ENCODE measurements around the gene ZCCHC24.

Gene ZCCHC24

DNA sequence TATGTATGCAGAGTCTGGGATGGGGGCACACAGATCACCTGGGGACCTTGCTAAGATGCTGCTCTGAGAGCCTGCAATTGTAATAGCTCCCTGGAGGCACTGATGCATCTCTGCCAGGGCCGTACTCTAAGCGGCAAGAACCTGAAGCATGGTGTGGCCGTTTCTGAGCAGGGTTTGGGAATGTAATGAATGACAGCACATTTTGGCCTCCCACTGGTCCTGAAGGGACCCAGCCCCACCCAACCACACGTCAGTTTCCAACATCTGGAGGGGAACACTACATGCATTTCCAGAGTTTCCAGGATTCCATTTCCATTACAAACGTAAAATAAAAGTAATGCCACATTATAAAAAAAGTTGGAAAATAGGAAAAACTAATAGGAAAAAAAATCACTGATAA, 14.0 kb downstream of the ZCCHC24 start:
- DNase-seq (ENCODE audit: low spot score): no peak

DNA sequence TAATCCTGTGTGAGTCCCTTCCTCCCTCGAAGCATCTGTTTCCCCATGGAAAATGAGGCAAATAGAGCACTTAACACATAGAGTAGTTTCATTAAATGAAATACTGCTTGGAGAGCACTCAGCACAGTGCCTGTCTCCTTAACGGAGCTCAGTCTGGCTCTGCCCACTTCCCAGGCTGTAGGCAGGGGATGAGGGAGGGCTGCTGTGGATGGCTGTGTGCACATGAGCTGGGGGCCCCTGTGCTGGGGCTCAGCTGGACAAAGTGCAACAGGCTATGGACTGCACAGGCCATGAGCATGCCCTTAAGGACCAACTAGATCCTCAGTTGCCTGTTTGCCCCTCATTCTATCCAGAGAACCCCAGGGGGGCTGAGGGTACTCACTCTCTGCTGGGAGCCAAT, 14.5 kb downstream of the ZCCHC24 start:
- DNase-seq (ENCODE audit: low spot score): no peak

DNA sequence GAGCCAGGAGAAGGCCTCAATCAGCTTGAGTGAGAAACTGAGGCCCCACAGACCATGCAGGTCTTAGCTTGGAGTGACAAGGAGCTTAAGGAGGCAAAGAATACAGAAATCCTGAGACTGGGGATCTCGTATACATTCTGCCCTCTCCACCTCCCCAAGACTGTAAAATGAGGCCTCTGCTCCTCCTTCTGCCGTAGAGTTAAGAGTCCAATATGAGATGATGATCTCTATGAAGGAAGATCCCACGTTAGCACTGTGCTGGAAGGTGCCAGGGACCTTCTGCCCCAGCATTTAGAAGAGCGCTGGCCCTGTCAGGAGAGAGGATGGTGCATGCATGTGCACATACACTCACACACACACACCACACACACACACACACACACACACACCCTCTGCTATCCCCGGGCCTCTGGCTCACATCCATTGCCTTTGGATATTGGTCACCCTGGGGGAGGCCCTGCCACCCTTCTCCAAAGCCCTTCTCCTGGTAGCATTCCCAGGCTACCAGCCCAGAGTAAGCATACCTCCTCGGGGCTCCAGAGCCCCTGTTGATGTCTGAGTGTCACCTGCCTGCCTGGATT, 15.0 kb downstream of the ZCCHC24 start:
- no peak for DNase-seq (ENCODE audit: low spot score)

DNA sequence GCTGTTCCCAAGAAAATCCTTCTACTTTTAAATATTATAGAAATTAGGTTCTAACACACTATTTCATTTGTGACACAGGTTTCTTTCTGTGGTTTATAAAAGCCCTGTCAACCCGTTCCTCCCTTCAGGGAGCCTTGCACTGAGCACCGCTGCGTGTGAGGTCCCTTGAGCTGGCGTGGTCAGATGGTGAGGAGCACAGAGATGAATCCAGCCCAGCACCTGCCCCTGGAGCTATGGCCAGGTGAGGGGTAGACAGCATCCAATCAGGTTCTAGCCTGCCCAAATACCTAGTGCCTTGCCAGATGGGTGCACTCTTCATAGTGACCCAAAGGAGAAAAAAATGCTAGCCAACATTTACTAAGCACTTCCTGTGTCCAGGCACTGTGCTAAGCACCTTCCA, 15.7 kb downstream of the ZCCHC24 start:
- no peak for DNase-seq (ENCODE audit: low spot score)

DNA sequence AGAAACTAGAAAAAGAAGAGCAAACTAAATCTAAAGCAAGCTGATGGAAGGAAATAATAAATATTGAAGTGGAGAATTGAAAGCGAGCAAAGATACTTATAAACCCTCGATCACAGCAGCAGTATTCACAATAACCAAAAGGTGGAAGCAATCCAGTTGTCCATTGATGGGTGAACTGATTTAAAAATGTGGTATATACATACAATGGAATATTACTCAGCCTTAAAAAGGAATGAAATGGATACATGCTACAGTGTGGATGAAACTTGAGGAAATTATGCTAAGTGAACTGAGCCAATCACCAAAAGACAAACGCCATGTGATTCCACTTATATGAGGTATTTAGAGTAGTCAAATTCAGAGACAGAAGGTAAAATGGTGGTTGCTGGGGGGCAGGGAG, 17.5 kb downstream of the ZCCHC24 start:
- no peak for DNase-seq (ENCODE audit: low spot score)

DNA sequence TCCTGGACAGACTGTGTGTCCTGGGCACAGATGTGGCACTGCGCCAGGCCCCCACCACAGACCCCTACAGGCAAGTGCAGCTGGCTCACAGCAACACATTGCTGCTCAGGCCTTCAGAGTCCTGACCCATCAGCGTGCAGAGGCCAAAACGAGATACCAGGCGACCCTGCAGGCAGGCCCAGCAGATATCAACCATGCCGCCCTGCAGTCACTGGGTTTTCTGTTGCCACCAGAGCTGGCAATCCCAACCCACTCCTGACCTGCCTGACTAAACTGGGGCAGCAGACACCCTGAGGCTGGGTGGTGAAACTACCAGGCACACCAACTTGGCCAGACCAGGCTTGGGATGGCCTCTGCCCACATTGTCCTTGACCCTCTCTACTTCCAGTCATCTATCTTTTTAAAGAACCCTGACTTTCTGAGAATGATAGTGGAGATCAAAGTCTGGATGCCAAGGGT, 20.3 kb downstream of the ZCCHC24 start:
- no peak for DNase-seq (ENCODE audit: low spot score)

DNA sequence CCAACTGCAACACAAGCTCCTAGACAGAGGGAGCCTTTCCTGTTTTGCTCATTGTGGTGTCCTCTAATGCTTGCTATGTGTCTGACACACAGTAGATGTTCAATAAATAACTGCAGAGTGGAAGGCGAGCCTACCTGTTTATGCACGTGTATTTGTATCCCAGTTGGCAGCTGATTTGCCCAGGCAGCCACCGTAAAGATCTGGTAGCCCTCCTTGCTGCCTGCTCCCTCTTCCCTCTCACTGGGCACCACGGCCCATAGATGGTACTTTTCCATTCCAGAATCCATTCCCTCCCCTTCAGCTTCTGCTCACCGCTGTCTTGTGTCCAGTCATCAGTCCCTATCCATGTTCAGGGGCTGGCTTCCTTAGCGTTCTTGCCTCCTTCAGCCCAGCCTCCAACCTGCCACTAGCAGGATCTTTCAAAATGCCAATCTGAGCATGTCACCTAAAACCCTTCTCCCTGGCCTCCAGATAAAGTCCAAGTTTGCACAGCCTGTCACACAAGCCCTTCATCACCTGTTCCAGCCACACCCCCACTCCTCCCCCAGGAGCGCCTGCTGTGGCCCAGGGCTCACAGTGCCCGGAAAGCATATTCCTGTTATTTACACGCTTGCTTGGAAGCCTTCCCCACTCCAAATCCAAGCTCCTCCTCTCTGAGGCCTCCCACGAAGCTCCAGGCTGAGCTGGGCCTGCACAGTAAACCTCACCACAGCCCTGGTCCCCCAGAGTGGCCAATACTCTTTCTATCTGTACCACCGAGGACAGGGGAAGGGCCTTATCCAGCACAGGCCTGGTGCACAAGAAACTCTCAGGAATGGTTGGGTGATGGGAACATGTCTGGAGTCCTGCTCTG, 21.0 kb downstream of the ZCCHC24 start:
- no peak for DNase-seq (ENCODE audit: low spot score)

DNA sequence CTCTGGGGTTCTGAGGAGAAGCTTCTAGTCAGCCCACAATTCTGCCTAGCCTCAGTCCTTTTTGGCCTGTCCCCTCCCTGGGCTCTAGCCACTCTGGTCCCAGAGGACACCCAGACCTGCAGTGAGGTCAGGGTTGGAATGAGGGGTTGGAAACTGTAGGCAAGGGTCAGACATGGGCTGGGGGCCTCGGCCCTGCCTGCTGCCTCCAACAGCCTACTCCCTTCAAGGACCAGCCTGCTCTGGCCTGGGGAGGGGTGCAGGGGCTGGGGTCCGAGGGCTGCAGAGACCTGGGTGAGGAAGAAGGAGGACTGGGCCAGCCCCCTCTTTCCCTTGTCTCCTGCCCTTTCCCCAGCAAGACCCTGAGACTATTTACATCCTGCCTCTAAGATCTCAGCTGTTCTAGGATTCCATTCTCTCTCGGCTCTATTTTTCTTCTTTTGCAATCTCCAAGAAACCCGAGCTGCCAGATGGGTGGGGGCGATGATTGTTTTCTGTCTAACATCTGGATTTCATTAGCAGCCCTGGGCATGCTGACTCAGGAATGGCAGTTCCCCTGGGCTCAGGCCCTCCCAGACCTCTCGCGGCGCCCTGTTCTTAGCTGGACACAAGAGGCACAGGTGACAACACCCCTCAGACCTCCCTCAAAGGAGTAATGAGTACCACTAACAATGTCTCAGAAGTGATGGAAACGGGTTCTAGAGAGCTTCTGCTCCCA, 23.1 kb downstream of the ZCCHC24 start:
- DNase-seq (ENCODE audit: low spot score): peak; percentile 95

DNA sequence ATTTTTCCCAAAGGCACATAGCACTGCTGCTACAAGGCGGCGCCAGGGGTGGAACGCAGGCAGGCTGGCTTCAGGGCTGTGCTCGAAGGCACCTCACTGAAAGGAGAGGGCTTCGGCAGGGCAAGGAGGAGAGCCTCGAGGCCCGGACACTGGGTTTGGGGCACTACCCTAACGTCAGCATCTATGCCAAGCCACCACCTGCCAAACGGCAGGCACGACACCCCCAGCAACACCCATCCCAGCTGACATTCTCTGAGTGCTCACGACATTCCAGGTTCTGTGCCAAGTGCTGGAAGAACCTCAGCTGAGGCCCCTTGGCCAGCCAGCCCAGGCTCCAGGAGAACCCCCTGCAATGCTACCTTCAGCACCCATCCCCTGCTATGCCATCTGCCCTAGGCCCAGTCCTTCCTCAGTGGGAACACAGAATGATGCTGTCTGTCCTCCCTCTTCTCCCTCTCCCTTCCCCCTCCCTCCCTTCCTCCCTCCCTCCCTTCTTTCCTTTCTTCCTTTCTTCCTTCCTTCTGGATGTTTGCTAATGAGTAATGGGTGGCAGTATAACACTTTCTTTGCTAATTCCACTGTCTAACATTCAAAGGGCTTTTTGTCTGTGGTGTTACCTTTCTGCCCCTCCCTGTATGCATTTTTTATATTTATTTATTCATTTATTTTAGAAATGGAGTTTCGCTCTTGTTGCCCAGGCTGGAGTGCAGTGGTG, 24.3 kb downstream of the ZCCHC24 start:
- DNase-seq (ENCODE audit: low spot score): no peak

DNA sequence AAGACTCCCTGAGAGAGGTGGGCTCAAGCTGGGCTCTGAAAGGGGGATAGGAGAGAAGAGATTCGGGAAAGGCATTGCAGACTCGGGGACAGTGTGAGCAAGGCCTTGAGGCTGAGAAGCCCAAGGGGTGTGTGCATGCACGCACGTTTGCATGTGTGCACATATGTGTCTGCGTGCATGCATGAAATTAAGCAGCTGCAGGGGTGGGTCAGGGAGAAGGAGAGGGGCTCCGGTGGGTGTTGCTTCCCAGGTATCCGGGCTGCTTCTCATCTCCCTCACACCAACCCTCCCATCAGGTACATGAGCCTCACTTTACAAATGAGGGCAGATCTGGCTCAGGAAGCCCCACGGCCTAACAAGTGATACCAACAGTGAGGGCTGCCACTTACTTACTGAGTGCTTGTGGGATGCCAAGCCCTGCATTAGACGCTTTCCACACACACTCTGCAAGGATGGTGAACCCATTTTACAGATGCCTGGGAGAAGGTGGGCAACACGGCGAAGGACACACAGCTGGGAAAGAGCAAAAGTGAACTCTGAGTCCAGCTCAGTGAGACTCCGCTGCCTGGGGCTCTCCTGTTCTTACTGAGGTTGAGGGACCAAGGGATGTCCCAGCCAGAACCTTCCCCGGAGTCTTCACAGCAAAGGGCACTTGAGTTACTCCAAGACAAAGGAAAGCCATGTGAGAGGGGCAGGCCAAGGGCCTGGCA, 26.4 kb downstream of the ZCCHC24 start:
- no peak for DNase-seq (ENCODE audit: low spot score)

DNA sequence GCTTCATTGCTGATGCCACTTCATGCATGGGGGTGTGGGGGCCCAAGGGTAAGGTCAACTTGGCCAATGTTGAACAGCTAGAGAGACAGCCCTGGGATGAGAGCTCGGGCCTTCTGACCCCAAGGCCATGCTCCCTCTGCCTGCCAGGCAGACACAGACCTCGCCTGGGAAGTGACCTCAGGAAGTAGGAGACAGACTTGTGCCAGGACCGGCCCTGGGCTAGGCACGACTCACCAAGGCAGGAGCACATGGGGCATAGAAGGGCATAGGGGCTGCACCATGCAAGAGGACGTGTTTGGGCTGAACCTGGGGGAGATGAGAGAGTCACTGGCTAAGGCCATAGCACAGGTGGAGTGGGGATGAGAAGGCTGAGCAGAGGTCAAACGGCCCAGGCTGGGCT, 27.1 kb downstream of the ZCCHC24 start:
- no peak for DNase-seq (ENCODE audit: low spot score)

DNA sequence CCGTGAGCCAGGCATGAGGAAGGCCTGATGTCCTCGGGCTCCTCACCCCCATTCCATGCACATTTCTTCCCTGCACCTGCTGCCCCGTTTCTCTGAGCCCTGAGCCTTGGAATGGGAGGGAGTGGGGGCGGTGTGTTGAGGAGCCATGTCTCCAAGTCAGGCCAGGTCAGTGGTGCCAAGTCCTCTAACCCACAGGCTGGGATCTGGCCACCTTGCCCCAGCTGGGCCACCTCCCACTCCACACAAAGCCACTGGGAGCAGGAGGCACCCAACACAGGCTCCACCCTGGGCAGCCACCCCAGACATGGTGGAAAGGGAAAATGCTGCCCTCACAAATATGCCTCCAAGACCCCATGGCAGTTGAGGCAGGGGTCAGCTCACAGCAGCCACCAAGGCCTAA, 27.7 kb downstream of the ZCCHC24 start:
- no peak for DNase-seq (ENCODE audit: low spot score)

DNA sequence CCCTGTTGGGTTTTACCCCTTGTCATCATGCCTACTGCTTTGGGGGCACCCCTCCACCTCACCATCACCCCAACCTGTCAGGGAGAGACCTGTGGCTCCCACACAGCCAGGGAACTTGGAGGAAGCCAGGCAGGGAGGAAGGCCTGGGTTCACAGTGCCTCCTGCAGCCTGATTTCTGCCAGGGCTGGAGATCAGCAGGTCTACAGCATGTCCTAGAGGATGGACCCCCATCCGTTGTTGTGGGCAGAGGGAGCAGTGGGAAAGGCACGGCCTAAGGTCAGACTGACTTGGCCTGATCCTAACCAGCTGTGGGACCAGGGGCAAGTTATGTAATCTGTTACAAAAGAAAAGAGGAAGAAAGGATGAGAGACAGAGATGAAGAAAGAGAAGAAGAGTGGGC, 28.2 kb downstream of the ZCCHC24 start:
- no peak for DNase-seq (ENCODE audit: low spot score)

DNA sequence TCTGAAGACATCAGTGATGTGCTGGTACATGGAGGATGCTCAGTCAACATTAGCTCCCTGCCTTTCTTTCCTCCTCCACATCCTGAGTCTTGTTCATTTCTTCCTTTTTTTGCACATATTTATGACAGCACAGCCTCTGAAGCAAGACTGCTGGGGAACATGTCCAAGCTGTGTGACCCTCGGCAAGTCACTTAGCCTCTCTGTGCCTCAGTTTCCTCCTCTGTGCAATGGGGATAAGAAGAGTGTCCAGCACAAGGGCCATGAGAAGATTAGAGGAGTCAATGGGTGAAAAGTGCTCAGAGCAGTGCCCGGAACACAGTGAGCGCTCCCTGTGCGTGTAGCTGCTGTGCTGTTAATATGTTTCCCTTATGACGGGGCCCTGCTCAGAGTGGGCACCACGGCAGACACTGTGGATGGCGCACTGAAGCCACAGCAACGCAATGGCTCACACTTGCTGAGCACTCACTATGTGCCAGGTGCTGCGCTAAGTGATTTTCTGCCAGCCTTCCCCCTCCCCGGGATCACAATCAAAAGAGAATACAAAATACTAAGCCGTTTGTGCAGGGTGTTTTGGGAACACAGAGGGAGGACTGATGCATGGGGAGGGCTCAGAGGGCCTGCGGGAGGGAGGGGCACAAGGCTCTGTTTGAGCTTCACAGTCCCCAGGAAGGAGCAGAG, 28.7 kb downstream of the ZCCHC24 start:
- DNase-seq (ENCODE audit: low spot score): no peak

DNA sequence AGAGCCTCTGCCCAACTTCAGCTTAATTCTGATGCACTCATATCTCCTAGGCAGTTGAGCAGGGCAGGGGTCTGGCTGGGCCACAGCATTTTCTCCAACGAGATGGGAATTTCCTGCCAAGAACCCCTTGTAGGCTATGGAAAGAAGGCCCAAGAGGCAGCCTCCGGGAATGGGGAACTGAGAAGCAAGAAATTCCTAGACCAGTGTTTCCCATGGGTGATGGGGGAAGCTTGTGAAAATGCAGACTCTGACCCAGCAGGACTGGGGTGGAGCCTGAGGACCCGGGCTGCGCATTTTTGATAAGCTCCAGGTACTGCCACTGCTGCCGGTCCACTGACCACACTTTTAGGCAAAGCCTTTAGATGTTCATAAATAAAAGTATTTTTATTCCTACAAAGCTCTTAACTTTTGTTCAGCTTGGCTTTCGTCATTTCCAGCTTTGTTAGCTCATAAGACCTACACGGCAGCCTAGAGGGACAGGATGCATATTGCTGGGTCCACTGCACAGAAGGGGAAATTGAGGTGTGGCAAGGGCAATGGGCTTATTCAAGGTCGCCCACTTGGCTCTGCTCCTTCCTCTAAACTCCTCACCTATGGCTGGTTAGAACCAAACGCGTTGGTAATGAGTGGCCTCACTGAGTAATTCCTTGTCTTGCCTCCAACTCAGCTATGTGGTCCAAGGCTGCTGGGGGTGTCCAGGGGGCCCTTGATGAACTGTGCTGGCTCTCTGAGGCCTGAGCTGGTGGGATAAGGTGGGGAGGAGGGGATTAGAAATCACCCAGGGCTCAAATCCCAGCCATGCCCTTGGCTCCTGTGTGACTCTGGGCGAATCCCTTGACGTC, 29.5 kb downstream of the ZCCHC24 start:
- DNase-seq (ENCODE audit: low spot score): no peak

DNA sequence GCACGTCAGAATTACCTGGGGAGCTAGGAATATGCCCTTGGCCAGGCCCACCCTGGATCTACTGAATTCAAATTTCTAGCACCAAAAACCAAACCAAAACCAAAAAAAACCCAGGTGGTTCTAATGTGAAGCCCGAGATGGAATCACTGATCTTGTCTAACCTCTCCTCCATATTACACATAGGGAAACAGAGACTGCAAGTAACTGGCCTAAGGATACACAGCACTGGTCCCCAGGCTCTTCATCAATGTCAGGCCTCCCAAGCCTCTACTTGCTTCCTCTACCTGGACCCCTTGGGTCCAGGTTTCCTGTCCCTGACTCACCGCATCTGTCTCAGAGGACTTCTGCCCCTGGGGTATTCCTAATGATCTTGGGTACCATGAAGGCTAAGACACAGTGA, 30.7 kb downstream of the ZCCHC24 start:
- DNase-seq (ENCODE audit: low spot score): no peak

DNA sequence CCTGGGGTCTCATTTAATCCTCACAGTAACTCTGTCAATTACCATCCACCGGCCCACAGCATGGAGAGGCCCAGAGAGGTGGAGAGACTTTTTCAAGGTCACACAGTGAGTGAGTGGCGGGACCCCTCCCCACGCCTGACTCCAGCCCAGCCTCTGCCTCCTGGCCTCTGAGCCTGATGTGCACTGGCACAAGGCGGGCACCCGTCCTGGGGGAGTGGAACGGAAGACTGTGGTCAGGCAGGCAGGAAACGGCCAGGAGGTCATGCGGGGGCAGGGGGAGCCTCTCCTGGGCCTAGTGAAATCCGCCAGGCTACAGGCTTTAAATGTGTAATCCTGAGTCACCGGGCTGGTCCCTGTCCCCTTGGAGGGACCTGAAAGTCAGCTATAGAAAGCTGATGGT, 32.2 kb downstream of the ZCCHC24 start:
- DNase-seq (ENCODE audit: low spot score): peak; percentile 63

DNA sequence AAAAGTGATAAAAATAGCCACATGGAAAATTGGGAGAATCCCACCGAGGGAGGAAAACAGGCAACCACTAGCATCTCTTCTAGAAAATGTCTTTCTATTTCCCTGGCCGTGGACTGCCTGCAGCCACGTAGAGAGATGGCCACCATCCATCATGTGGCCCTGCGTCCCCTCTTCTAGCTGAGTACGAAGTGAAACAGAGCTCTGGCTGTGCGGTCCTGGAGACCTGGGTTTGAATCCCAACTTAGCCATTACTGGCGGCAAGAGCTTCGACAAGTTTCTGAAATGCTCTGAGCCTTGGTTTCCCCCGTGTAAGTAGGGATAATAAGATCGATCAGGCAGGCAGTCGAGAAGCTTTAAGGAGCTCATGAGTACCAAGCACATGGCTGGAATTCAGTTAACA, 32.9 kb downstream of the ZCCHC24 start:
- no peak for DNase-seq (ENCODE audit: low spot score)

DNA sequence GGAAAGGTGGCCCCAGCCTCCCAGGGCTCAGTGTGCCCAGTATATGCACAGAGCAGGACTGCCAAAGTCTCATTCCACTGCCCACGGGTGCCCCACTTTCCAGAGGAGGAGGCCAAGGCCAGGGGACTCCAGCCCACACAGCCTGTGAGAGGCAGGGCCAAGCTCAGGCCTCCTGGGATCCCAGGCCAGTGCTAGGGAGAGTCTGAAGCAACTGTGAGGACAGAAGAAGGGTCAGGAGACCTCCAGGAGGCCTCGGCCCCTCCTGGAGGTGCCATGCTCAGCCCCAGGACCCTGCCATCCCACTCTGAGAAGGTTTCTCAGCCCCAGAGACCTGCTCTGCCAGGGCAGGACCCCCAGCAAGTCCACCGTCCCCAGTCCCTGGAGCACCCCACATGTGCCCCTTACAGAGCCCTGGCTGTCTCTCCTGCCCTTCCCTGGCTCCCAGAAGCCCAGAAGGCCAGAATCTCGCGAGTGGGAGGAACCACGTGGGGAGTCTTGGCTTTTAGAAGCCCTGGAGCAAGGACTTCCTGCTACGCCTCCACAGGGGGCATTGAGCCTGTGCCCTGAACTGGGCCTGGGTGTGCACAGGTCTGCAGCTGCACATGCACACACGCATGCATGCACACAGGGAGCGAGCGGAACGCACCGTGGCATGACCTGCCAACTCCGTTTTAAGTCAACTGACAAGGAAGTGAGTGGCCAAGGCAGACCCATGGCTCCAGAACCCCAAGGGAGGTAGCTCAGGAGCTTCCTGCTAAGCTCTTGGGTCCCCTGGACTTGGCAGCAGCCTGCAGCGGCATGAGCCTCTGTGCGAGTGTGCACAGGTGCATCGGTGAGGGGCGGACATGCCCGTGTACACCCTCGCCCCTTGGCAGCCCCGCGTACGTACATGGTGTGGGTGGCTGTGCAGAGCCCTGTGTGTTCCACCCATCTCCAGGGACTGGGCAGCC, 33.6 kb downstream of the ZCCHC24 start:
- DNase-seq (ENCODE audit: low spot score): no peak

Measured in AG20443 (cell line).